OCI-LY1 (cell line): ENCODE results near the gene ZDHHC9.

Experiments used
- H2AFZ ChIP-seq: fragments of 200-600 bp; sonication (generic), shearing (Covaris generic); 2 replicates; pipeline ENCODE4 v1.6.0; 2014; ENCODE audit warnings: antibody characterized with exemption, mild to moderate bottlenecking, low read length
- H3F3A ChIP-seq: fragments of 200-600 bp; sonication (generic), shearing (Covaris generic); 2 replicates; pipeline ENCODE4 v1.6.0; 2014; ENCODE audit warnings: mild to moderate bottlenecking, antibody characterized with exemption, low read length, moderate library complexity; ENCODE audit not compliant: insufficient read depth
- H3K27ac ChIP-seq: fragments of 200-600 bp; sonication (generic); 2 replicates; pipeline ENCODE4 v1.5.1; 2014; ENCODE audit warnings: low read length, mixed run types, mild to moderate bottlenecking, low read depth; ENCODE audit not compliant: poor library complexity, severe bottlenecking
- H3K27me3 ChIP-seq: fragments of 200-600 bp; sonication (generic); 2 replicates; pipeline ENCODE4 v1.6.0; 2014; ENCODE audit warnings: antibody characterized with exemption, mild to moderate bottlenecking, low read length, moderate library complexity; ENCODE audit not compliant: insufficient read depth
- H3K36me3 ChIP-seq: fragments of 200-600 bp; sonication (generic); 2 replicates; pipeline ENCODE4 v1.6.1; 2014; ENCODE audit warnings: mild to moderate bottlenecking, antibody characterized with exemption, low read length, moderate library complexity, mixed read lengths; ENCODE audit not compliant: insufficient read depth
- H3K4me1 ChIP-seq: fragments of 200-600 bp; sonication (generic); 2 replicates; pipeline ENCODE4 v1.5.1; 2014; ENCODE audit warnings: mild to moderate bottlenecking, low read length, moderate library complexity; ENCODE audit not compliant: insufficient read depth, severe bottlenecking
- H3K4me2 ChIP-seq: fragments of 200-600 bp; sonication (generic), shearing (Covaris generic); 2 replicates; pipeline ENCODE4 v1.6.1; 2014; ENCODE audit warnings: low read length
- H3K4me3 ChIP-seq: fragments of 200-600 bp; sonication (generic); 2 replicates; pipeline ENCODE4 v1.5.1; 2014; ENCODE audit warnings: low read length, low read depth, mild to moderate bottlenecking, mixed read lengths; ENCODE audit not compliant: poor library complexity, severe bottlenecking
- H3K79me2 ChIP-seq: fragments of 200-600 bp; shearing (Covaris generic); 2 replicates; pipeline ENCODE4 v1.6.1; 2016; ENCODE audit warnings: mixed run types, low read length, mixed read lengths; ENCODE audit not compliant: insufficient read depth
- H3K9ac ChIP-seq: fragments of 200-600 bp; sonication (generic), shearing (Covaris generic); 2 replicates; pipeline ENCODE4 v1.6.1; 2014; ENCODE audit warnings: mild to moderate bottlenecking, low read length, mixed read lengths
- H3K9me2 ChIP-seq: fragments of 200-600 bp; sonication (generic), shearing (Covaris generic); 2 replicates; pipeline ENCODE4 v1.6.1; 2014; ENCODE audit warnings: low read depth, mild to moderate bottlenecking, low read length, mixed read lengths
- H3K9me3 ChIP-seq: fragments of 200-600 bp; shearing (Covaris generic); 2 replicates; pipeline ENCODE4 v1.6.1; 2014; ENCODE audit warnings: low read length, mixed read lengths
- H4K20me1 ChIP-seq: fragments of 200-600 bp; sonication (generic), shearing (Covaris generic); 2 replicates; pipeline ENCODE4 v1.6.0; 2016; ENCODE audit warnings: mild to moderate bottlenecking, low read length; ENCODE audit not compliant: insufficient read depth
- CTCF ChIP-seq: fragments of 200-600 bp; sonication (generic), shearing (Covaris generic); IDR thresholded peaks from 2 replicates; pipeline ENCODE4 v1.5.1; 2017; ENCODE audit warnings: mild to moderate bottlenecking, antibody characterized with exemption, low read length, moderate library complexity, mixed read lengths
- EZH2 ChIP-seq: fragments of 200-600 bp; sonication (generic), shearing (Covaris generic); IDR thresholded peaks from 2 replicates; pipeline ENCODE4 v1.8.0; 2017; ENCODE audit warnings: borderline replicate concordance, mixed run types, mild to moderate bottlenecking, antibody characterized with exemption, low read length, moderate library complexity, mixed read lengths

ZDHHC9 gene

GRCh38 chrX:129788527-129788926 lies 55.2 kb downstream of the ZDHHC9 start:
- no peaks in the 10 kb centered on the region for H3F3A ChIP-seq
- H3K36me3 ChIP-seq = peaks cover 72% of the 10 kb centered on the region
- TF ChIP-seq CTCF (no peak), EZH2 (no peak)
- H3K4me1 ChIP-seq = peaks cover 30% of the 10 kb centered on the region
- H3K4me3 ChIP-seq = no peak overlapping the region
- no peak overlapping the region for H3K27ac ChIP-seq
- no peaks in the 10 kb centered on the region for H3K9me2 ChIP-seq
- H3K9ac ChIP-seq = no peak overlapping the region
- H4K20me1 ChIP-seq = no peaks in the 10 kb centered on the region
- no peak overlapping the region for H2AFZ ChIP-seq
- H3K79me2 ChIP-seq = peaks cover 5% of the 10 kb centered on the region; the same call in 1 of the 2 replicates
- no peaks in the 10 kb centered on the region for H3K27me3 ChIP-seq
- H3K9me3 ChIP-seq = no peaks in the 10 kb centered on the region
- H3K4me2 ChIP-seq = no peak overlapping the region

GRCh38 chrX:129787336-129788055 lies 56.2 kb downstream of the ZDHHC9 start:
- no peaks in the 10 kb centered on the region for H3K9me3 ChIP-seq
- TF ChIP-seq CTCF = no peak
- TF ChIP-seq EZH2 = no peak
- no peaks in the 10 kb centered on the region for H3F3A ChIP-seq
- peaks cover 13% of the 10 kb centered on the region for H3K79me2 ChIP-seq
- H3K27me3 ChIP-seq = no peaks in the 10 kb centered on the region
- H3K4me1 ChIP-seq = peaks cover 41% of the 10 kb centered on the region
- H4K20me1 ChIP-seq = no peaks in the 10 kb centered on the region
- no peaks in the 10 kb centered on the region for H3K9me2 ChIP-seq
- peaks cover 71% of the 10 kb centered on the region for H3K36me3 ChIP-seq
- no peak overlapping the region for H3K4me2 ChIP-seq
- no peak overlapping the region for H3K4me3 ChIP-seq
- H3K27ac ChIP-seq = peak overlapping the region; percentile 23
- H3K9ac ChIP-seq = no peak overlapping the region
- no peak overlapping the region for H2AFZ ChIP-seq

GRCh38 chrX:129786210-129786651 lies 57.5 kb downstream of the ZDHHC9 start:
- peak overlapping the region; percentile 72 for H3K27ac ChIP-seq
- H3K79me2 ChIP-seq = peaks cover 23% of the 10 kb centered on the region
- H4K20me1 ChIP-seq = no peaks in the 10 kb centered on the region
- peak overlapping the region; percentile 25; the same call in 1 of the 2 replicates for H3K4me2 ChIP-seq
- peak overlapping the region; percentile 15; the same call in 1 of the 2 replicates for H3K9ac ChIP-seq
- H3K9me2 ChIP-seq = no peaks in the 10 kb centered on the region
- no peaks in the 10 kb centered on the region for H3F3A ChIP-seq
- H3K36me3 ChIP-seq = peaks cover 70% of the 10 kb centered on the region
- H3K9me3 ChIP-seq = no peaks in the 10 kb centered on the region
- TF ChIP-seq EZH2 (no peak), CTCF (no peak)
- no peaks in the 10 kb centered on the region for H3K27me3 ChIP-seq
- peak overlapping the region; percentile 23 for H3K4me3 ChIP-seq
- H2AFZ ChIP-seq = no peak overlapping the region
- H3K4me1 ChIP-seq = peaks cover 53% of the 10 kb centered on the region
